Naive thymus-derived CD8-positive, alpha-beta T cell (primary cell): ENCODE measurements around the gene SRPK2. TPM values are rescaled to one million over a fixed set of nuclear protein-coding genes. Genes with fewer than 3 reads are reported as not detected.
"Not testable (repeated sequence)": the region's sequence is repeated elsewhere in the genome, so short reads cannot be mapped to it uniquely, and the experiment has no call there.

Experiments
- ATAC-seq, 2 donors: fragments of 150-1000 bp; cut with Tn5 transposase in 1 of 2; sonication (Bioruptor Pico), chemical (Tn5 transposase) in 1 of 2; 1 replicate in 1 of 2; 2 replicates in 1 of 2; pipeline ENCODE4 v1.10.0; 2021; ENCODE audit warnings: mild to moderate bottlenecking in 2 of 2, moderate library complexity in 2 of 2
- POLR2A ChIA-PET: fragments of 350-600 bp; sonication (Branson Sonifier 250); formaldehyde crosslinking; loops from one replicate; lab custom pipeline; 2021; ENCODE audit warnings: antibody characterized with exemption; lab: Charles Lee
- DNase-seq, 10 donors: peaks; one replicate each; pipeline versions ENCODE4 v3.0.0 to v3.0.0-alpha.2; 2020 to 2022
- H3K27ac Mint-ChIP-seq, 10 donors: one replicate each; pipeline ENCODE4 v1.8.0; 2020 to 2022; ENCODE audit warnings: mild to moderate bottlenecking in 10 of 10, mixed read lengths in 10 of 10, moderate library complexity in 4 of 10, inconsistent platforms in 1 of 10
- H3K27me3 Mint-ChIP-seq, 5 donors: one replicate each; pipeline ENCODE4 v1.8.0; 2021 to 2022; ENCODE audit warnings: mixed read lengths in 5 of 5
- H3K36me3 Mint-ChIP-seq, 3 donors: one replicate each; pipeline ENCODE4 v1.8.0; 2020 to 2022; ENCODE audit warnings: mixed read lengths in 3 of 3, mild to moderate bottlenecking in 2 of 3, inconsistent platforms in 1 of 3
- H3K4me1 Mint-ChIP-seq, 4 donors: one replicate each; pipeline ENCODE4 v1.8.0; 2021 to 2022; ENCODE audit warnings: mixed read lengths in 4 of 4
- H3K4me3 Mint-ChIP-seq, 10 donors: one replicate each; pipeline ENCODE4 v1.8.0; 2020 to 2022; ENCODE audit warnings: mild to moderate bottlenecking in 10 of 10, mixed read lengths in 10 of 10, moderate library complexity in 6 of 10, inconsistent platforms in 1 of 10
- H3K9me3 Mint-ChIP-seq, 9 donors: one replicate each; pipeline ENCODE4 v1.8.0; 2020 to 2022; ENCODE audit warnings: mixed read lengths in 9 of 9, mild to moderate bottlenecking in 3 of 9, inconsistent platforms in 1 of 9, moderate library complexity in 1 of 9
- polyA plus RNA-seq, 3 donors: library from polyadenylated mRNA; unstranded; fragments of 300-500 nt; fragmentation: Illumina TruSeq; gene quantifications; one replicate each; pipeline ENCODE4 v1.2.3, GENCODE V29; 2021
- total RNA-seq, 8 experiments: library from RNA in 2 of 8; stranded (reverse) in 2 of 8; gene quantifications; one replicate each; pipeline ENCODE4 v1.2.3 and lab custom pipeline; 2021 to 2026

SRPK2 gene
- total and polyA plus RNA-seq, 5 experiments from 2014 or later = 39.2 to 47.1 (median 40.4) TPM

DNA sequence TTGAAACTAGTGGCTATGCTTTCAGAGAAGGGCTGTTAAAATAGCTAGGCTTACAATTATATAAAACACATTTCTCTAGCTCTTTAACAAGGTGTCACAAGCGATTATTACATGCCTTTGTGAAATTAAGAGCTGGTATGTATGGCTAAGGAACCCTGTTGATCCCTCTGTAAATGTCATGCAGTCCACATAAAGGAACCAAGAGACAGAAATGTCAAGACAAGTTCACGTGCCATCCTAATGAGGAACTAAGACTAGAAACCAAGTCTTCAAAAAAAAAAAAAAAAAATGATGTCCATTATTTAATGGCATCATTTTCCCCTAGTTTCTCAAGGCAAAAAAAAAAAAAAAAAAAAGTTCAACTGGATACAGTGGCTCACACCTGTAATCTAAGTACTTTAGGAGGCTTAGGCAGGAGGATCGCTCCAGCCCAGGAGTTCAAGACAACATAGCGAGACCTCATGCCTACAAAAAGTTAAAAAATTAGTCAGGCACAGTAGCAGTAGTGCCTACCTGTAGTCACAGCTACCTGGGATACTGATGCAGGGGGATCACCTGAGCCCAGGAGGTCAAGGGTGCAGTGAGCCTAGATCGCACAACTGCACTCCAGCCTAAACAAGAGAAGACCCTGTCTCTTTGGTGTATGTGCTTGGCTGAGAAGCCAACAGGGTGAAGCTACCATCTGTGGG, 63.4 kb downstream of the SRPK2 start:
- POLR2A ChIA-PET = interaction anchor here (0.7 kb wide), 1 partner anchor 355 kb away, joined by 5 read pairs; no protein-coding TSS in a partner anchor
- H3K4me1 Mint-ChIP-seq = peaks cover 17 to 62% (median 58%) of the 10 kb centered on the region in 4 donors
- no peaks in the 10 kb centered on the region for H3K9me3 Mint-ChIP-seq
- no peak for DNase-seq
- H3K27ac Mint-ChIP-seq = peak overlapping the region in 1 of 10 donors; percentile 27
- H3K27me3 Mint-ChIP-seq = no peaks in the 10 kb centered on the region
- H3K4me3 Mint-ChIP-seq = no peak overlapping the region
- H3K36me3 Mint-ChIP-seq = peaks cover 0 to 12% (median 4%) of the 10 kb centered on the region in 3 donors
- ATAC-seq = no peak

GRCh38 chr7:105324606-105325005, 64.1 kb downstream of the SRPK2 start:
- H3K27ac Mint-ChIP-seq, H3K4me3 Mint-ChIP-seq, H3K9me3 Mint-ChIP-seq, DNase-seq, ATAC-seq, H3K27me3 Mint-ChIP-seq: not testable (repeated sequence)
- POLR2A ChIA-PET = interaction anchor here (1.1 kb wide), 1 partner anchor 10 kb away, joined by 3 read pairs; no protein-coding TSS in a partner anchor
- Mint-ChIP-seq H3K36me3 (peaks cover 0 to 12% (median 4%) of the 10 kb centered on the region in 3 donors), H3K4me1 (peaks cover 21 to 69% (median 62%) of the 10 kb centered on the region in 4 donors)

DNA sequence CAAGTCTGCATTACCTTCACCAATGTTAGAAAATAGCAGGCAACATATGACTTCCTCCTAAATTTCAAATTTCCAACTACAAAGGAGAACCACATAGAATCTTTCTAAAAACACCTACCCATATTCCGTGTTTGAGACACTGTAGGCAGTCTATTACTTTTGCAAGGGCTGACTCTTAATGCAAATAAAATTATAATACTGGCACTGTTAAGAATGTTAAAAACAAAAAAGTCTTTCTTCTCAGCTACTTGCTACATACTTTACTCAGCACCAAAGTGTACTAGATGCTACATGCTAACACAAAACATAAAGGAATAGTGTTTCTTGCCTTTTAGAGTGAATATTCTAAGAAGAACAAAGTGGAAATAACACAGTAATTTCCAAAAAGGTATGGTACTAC, 65.4 kb downstream of the SRPK2 start:
- Mint-ChIP-seq H3K4me1 (peaks cover 23 to 75% (median 63%) of the 10 kb centered on the region in 4 donors), H3K9me3 (no peaks in the 10 kb centered on the region), H3K27me3 (no peaks in the 10 kb centered on the region), H3K4me3 (no peak overlapping the region), H3K36me3 (peaks cover 0 to 12% (median 4%) of the 10 kb centered on the region in 3 donors), H3K27ac (peak overlapping the region in 4 of 10 donors; percentile 4 to 35 (median 20))
- POLR2A ChIA-PET = interaction anchor here (0.7 kb wide), 1 partner anchor 403 kb away, joined by 3 read pairs; no protein-coding TSS in a partner anchor
- DNase-seq (no peak), ATAC-seq (no peak)

DNA sequence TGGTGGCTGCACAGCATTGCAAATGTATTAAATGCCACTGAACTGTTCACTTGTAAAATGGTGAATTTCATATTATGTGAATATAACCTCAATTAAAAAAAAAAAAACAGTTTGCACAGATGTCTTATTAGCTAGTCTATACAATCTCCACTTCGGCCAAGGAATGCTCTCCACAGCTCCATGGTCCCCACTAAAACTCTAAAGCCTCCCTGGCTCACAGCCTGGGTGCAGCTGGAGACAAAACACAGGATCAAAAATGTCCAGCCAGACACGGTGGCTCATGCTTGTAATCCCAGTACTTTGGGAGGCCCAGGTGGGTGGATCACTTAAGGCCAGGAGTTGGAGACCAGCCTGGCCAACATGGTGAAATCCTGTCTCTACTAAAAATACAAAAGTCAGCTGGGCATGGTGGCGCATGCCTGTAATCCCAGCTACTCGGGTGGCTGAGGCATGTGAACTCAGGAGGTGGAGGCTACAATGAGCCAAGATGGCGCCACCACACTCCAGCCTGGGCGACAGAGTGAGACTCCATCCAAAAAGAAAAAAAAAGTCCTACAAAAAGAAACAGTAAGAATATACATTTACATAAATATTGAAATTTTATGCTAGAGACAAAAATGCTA, 66.0 kb downstream of the SRPK2 start:
- POLR2A ChIA-PET = no interaction called here
- H3K4me1 Mint-ChIP-seq = peaks cover 23 to 75% (median 64%) of the 10 kb centered on the region in 4 donors
- ATAC-seq (no peak), DNase-seq (no peak)
- H3K27ac Mint-ChIP-seq = peak overlapping the region in 1 of 10 donors; percentile 4
- H3K36me3 Mint-ChIP-seq = peaks cover 0 to 12% (median 4%) of the 10 kb centered on the region in 3 donors
- H3K9me3 Mint-ChIP-seq = no peaks in the 10 kb centered on the region
- H3K4me3 Mint-ChIP-seq = no peak overlapping the region
- H3K27me3 Mint-ChIP-seq = no peaks in the 10 kb centered on the region

DNA sequence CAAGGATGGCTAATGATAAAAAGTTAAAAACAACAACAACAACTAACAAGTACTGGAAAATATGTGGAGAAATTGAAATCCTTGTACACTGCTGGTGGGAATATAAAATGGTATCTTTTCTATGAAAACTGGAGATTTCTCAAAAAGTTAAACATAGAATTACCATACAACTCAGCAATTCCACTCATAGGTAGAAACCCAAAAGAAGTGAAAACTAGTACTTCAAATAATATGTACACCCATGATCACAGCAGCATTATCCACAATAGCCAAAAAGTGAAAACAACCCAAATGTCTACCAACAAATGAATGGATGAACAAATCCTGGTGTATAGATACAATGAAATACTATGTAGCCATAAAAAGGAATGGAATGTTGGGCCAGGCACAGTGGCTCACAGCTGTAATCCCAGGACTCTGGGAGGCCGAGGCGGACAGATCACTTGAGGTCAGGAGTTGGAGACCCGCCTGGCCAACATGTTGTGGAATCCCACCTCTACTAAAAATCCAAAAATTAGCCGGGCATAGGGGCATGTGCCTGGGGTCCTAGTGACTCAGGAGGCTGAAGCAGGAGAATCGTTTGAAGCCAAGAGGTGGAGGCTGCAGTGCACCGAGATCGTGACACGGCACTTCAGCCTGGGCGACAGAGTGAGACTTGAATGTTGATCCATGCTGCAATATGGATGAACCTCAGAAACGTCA, 66.8 kb downstream of the SRPK2 start:
- ATAC-seq (no peak), DNase-seq (no peak)
- Mint-ChIP-seq H3K4me1 (peaks cover 23 to 70% (median 58%) of the 10 kb centered on the region in 4 donors), H3K27ac (peak overlapping the region in 1 of 10 donors; percentile 37), H3K4me3 (no peak overlapping the region), H3K36me3 (peaks cover 0 to 12% (median 4%) of the 10 kb centered on the region in 3 donors), H3K9me3 (no peaks in the 10 kb centered on the region), H3K27me3 (no peaks in the 10 kb centered on the region)
- POLR2A ChIA-PET = no interaction called here

DNA sequence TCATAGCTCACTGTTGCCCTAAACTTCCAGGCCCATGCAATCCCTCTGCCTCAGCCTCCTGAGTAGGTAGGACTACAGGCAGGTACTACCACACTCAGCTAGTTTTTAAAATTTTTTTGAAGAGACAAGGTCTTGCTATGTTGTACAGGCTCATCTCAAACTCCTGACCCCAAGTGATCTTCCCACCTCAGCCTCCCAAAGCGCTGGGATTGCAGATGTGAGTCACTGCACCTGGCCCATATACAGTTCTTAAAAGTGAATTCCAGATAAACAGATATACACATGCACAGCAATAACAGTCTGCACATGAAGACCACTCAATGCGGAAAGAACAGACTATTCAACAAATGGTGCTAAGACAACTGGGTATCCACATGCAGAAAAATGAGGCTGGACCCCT, 67.8 kb downstream of the SRPK2 start:
- POLR2A ChIA-PET = no interaction called here
- no peak for DNase-seq
- Mint-ChIP-seq H3K27me3 (no peaks in the 10 kb centered on the region), H3K9me3 (no peaks in the 10 kb centered on the region), H3K4me1 (peaks cover 24 to 69% (median 56%) of the 10 kb centered on the region in 4 donors), H3K27ac (no peak overlapping the region), H3K4me3 (no peak overlapping the region), H3K36me3 (peaks cover 0 to 12% (median 4%) of the 10 kb centered on the region in 3 donors)
- no peak for ATAC-seq

DNA sequence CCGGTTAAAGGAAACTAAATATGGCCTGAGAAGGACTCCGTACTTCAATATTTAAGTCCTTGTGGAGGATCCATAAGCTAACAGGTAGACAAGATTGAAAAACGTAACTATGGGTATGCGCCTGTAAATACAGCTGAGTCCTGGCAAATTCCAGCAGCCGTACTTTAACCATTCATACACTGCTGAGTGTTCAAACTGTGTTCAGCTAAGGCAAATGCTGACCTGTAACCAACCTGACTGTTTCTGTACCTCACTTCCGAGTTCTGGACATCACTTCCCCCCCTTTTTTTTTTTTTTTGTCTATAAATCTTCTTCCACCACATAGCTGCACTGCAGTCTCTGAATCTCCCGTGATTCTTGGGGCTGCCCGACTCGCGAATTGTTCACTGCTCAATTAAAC, 69.1 kb downstream of the SRPK2 start:
- Mint-ChIP-seq H3K4me1 (peaks cover 24 to 65% (median 46%) of the 10 kb centered on the region in 4 donors), H3K27me3 (no peaks in the 10 kb centered on the region), H3K9me3 (no peaks in the 10 kb centered on the region), H3K4me3 (peak overlapping the region in 9 of 10 donors; percentile 40 to 68 (median 51)), H3K36me3 (peaks cover 0 to 12% (median 4%) of the 10 kb centered on the region in 3 donors), H3K27ac (peak overlapping the region in 2 of 10 donors; percentile 27 to 51)
- ATAC-seq = no peak
- POLR2A ChIA-PET = interaction anchor here (0.6 kb wide), 1 partner anchor 110 kb away, joined by 4 read pairs; no protein-coding TSS in a partner anchor
- no peak for DNase-seq

DNA sequence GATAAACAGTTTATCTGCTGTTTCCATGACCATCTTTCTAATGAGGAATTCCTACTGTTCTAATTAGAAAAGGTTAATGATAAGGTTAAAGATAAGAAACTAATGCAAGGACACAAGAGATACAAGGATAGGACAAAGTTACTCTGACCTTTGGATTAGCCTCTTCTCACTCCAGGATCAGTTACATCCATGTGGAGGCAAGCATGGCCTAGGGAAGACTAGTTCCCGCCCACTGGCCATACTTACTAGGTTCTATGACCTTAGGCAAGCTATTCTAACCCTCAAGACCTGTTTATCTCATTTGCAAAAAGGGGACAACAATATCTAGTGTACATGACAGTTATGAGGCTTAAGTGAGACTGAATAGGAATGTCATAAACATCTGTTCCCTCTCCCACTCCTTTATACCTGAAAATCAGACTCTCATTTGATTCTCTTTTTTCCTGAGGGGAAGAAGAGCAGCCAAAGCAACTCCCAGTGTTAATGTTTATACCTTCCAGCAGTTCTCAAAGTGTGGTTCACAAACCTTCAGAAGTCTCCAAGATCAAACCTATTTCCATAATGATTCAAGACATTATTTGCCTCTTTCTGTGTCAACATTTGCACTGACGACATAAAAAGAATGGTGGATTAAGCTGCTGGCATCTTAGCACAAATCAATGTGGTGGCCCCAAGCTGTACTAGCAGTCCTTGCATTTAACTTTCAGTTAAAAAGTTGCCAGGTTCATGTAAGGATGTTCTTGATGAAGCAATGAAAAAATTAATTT, 72.0 kb downstream of the SRPK2 start:
- Mint-ChIP-seq H3K27ac (peak overlapping the region in 5 of 10 donors; percentile 3 to 36 (median 14)), H3K27me3 (no peaks in the 10 kb centered on the region), H3K4me1 (peaks cover 16 to 61% (median 29%) of the 10 kb centered on the region in 4 donors), H3K4me3 (no peak overlapping the region), H3K9me3 (no peaks in the 10 kb centered on the region), H3K36me3 (peaks cover 0 to 4% (median 0%) of the 10 kb centered on the region in 3 donors)
- ATAC-seq (no peak), DNase-seq (no peak)
- POLR2A ChIA-PET = no interaction called here

GRCh38 chr7:105315357-105315756, 73.4 kb downstream of the SRPK2 start:
- ATAC-seq (no peak), DNase-seq (no peak)
- no peaks in the 10 kb centered on the region for H3K27me3 Mint-ChIP-seq
- no peaks in the 10 kb centered on the region for H3K36me3 Mint-ChIP-seq
- H3K9me3 Mint-ChIP-seq = no peaks in the 10 kb centered on the region
- no peak overlapping the region for H3K4me3 Mint-ChIP-seq
- no peak overlapping the region for H3K27ac Mint-ChIP-seq
- H3K4me1 Mint-ChIP-seq = peaks cover 11 to 63% (median 24%) of the 10 kb centered on the region in 4 donors
- POLR2A ChIA-PET = no interaction called here

- no peak for DNase-seq
- Mint-ChIP-seq H3K27ac (peak overlapping the region in 2 of 10 donors; percentile 17 to 24), H3K4me1 (peaks cover 27 to 74% (median 54%) of the 10 kb centered on the region in 4 donors), H3K36me3 (peaks cover 0 to 6% (median 0%) of the 10 kb centered on the region in 3 donors), H3K27me3 (no peaks in the 10 kb centered on the region), H3K4me3 (peak overlapping the region in 3 of 10 donors; percentile 1 to 5 (median 3)), H3K9me3 (peaks cover 0 to 2% (median 0%) of the 10 kb centered on the region in 9 donors)
- ATAC-seq = peak in 1 of 2 donors; percentile 36
- POLR2A ChIA-PET = interaction anchor here (0.6 kb wide), 1 partner anchor 152 kb away, joined by 3 read pairs; no protein-coding TSS in a partner anchor
Measured at GRCh38 chr7:105309235-105310169, 79.2 kb downstream of the SRPK2 start.

DNA sequence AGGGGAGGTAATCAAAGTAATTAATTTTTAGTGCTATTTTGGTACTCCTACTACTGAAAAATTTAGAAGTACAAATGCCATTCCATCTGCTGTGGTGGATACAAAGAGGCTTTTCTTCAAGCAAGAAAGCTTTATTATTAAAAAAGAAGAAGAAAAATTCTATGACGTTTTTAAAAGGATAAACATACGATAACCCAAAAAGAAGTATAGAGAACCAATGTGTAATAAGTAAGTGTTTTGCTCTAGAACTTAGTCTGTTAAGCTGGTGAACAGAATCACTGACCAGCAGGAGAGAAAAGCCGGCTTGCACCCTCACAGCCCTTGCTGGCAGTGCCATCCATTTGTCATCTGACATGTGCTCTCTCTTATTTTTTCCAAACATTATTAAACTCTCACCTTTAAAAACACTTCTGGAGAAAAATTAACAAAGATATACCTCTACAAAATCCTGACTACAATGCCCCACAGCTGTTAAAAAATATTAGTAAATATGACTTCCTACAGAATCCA, 81.5 kb downstream of the SRPK2 start:
- DNase-seq (no peak), ATAC-seq (no peak)
- peaks cover 0 to 12% (median 3%) of the 10 kb centered on the region in 3 donors for H3K36me3 Mint-ChIP-seq
- peaks cover 27 to 70% (median 58%) of the 10 kb centered on the region in 4 donors for H3K4me1 Mint-ChIP-seq
- peak overlapping the region in 2 of 10 donors; percentile 48 to 74 for H3K27ac Mint-ChIP-seq
- POLR2A ChIA-PET = no interaction called here
- no peaks in the 10 kb centered on the region for H3K27me3 Mint-ChIP-seq
- H3K4me3 Mint-ChIP-seq = no peak overlapping the region
- peaks cover 0 to 2% (median 0%) of the 10 kb centered on the region in 9 donors for H3K9me3 Mint-ChIP-seq
